AML-193 (cell line): ENCODE results near the gene CNGA2.
"Not testable (repeated sequence)": the region's sequence is repeated elsewhere in the genome, so short reads cannot be mapped to it uniquely, and the experiment has no call there.

Experiments used
- DNase-seq, 2 experiments: peaks; one replicate each; lab custom pipeline; 2025; lab: John Stamatoyannopoulos, UW

CNGA2 gene

DNA sequence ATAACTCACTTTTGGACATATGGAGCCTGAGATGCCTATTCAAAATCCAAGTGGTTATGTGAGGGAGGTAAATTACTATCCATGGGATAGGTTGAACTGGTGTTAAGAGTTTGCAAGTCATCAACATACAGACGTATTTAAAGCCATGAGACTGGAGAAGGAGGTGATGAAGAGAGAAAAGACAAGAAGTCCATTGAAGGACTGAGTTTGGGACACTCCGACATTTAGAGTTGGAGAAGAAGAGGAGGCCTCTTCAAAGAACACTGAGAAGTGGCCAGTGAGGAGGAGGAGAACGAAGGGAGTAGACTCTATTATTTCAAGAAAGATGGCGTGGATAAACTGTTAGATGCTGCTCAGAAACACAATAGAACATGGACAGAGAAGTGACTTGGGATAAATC, at the start of gene CNGA2:
Gene CNGA2 (plus strand): TSS at position 301 of the 400 bp plus-strand sequence. CDS start 3,738 bp downstream, outside the sequence.
- no peak for DNase-seq

DNA sequence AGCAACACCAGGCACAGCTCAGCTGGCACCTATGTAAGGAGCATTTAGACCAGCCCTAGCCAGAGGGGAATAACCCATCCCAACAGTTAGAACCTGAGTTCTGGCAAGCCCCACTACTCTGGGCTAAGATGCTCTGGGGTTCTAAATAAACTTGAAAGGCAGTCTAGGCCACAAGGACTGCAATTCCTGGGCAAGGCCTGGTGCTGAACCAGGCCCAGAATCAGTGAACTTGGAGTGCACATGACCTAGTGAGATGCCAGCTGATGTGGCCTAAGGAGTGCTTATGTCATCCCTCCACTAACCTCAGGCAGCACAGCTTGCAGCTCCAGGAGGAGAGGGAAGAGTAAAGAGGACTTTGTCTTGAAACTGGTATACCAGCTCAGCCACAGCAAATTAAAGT, 46.9 kb upstream of the CNGA2 start:
- DNase-seq = no peak

DNA sequence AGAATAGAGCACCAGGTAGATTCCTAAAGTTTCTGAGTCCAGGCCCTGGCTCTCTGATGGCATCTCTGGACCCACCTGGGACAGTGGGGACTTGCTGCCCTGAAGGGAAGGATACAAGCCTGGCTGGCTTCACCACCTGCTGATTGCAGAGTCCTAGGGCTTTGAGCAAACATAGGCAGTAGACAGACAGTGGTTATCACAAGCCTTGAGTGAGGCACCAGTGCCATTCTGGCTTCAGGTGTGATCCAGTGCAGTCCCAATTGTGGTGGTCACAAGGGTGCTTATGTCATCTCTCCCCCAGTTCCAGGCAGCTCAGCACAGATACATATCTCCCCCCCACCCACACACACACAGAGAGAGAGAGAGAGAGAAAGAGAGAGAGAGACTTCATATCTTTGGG, 45.9 kb upstream of the CNGA2 start:
- no peak for DNase-seq

DNA sequence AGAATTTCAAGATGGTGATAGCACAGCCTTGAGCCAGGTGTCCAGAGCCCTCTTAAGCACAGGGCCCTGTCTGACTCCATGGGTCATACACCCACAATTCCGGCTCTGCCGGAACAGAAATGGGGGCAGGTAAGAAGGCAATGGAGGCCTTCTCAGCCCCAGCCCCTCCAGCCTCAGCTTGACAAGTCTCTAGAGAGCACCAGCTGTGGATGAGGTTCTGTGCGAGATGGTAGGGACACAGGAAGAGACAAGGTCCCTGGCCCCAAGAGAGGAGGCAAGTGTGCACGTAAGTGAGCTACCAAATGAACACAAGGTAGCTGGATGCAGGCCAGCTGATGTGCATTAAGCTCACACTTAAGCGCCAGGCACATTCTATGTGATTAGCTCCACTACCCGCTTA, 41.7 kb upstream of the CNGA2 start:
- no peak for DNase-seq

DNA sequence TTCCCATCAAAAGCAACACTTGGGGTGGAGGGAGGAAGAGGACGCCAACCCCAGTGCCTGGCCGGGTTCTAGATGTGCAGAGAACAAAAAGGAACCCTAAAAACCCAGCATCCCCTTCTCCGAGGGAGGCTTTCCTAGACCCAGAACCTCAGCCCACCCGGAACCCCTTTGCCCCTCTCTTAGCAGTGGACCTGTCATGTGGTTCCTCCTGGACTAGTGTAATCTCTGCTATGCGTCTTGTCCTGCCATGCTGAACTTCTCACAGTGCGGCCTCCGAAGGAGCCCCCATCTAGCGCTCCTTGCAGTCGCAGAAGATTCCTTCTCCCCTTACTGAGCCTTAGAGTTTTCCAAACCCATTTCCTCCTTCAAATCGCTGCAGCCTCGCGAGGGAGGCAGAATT, 40.4 kb upstream of the CNGA2 start:
- no peak for DNase-seq

DNA sequence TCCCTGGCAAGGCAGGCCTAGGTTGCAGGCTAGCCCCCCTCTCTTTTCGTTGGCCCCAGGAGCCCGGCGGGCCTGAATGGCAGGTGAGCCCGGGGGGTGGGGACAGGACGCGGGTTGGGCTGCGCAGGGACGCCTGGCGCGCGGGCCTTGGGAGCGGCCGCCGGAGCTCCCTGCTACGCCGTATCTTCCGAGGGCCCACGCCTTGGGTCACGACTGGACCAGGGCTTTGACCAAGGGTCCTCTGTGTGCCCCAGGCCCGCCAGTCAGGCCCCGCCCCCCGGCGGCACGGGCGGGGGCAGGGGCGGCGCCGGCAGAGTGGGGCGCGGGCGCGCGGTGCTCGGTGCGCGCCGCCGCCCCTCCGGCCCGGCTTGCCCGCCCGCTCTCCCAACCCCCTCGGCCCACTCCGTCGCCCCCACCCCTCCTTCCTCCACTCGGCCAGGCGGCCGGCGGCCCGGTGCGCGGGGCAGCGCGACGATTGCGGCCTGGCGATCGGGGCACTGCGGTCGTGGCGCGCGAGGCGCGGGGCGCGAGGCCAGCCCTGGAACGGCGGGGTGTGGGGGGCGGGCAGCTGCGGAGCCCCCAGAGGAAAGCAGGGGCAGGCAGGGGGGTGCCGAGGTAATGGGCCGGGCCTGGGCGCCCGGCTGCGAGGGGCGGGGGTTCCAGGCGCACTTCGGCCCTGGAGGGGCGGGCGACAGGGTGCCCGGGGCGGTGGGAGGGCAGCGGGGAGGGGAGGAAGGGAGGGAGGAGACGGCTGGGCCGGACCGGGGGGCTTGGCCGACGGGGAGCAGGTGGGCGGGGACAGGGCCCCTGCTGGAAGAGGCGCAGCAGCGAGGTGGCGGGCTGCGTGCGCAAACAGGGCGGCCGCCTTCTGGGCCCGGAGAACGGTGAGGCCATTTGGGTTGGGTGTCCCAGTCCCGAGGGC, 39.6 kb upstream of the CNGA2 start, which contains the start of gene PRRG3:
Gene PRRG3 (plus strand): TSS at position 798 of the 922 bp plus-strand sequence. CDS start 3,357 bp downstream, outside the sequence.
- DNase-seq = no peak

DNA sequence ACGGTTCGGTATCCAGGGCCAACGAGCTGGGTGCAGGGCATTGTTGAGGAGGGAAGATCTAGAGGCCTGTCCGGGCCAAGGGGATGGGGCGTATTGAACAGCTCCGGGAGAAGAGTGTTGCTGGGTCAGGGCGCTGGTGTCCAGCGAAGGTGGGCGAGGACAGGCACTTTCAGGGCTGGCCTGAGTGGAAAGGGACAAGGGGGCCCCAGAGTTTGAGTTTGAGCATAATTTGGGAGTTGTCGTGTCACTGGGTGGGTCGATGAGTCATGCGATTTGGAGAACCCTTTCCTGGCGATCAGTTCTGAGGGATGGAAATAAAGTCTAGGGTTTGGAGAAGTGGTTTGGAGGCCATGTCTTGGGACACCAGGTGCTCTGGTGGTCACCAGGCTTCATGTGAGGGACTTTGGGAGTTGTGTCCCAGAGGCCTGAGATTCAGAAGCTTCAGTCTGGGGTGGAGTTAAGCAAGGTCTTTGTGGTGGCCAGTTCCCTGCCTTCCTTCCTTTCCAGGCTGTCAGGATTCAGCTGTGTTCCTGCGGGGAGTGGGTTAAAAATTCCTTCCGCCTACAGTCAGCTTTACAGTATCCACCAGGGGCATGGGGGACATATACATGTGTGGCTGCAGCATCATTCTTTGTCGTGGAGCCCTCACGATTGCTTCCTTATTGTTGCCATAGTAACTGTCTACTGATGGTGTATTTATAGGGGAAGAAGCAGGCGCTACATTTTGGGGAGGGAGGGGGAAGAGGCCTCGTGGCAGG, 38.8 kb upstream of the CNGA2 start:
- DNase-seq = no peak

DNA sequence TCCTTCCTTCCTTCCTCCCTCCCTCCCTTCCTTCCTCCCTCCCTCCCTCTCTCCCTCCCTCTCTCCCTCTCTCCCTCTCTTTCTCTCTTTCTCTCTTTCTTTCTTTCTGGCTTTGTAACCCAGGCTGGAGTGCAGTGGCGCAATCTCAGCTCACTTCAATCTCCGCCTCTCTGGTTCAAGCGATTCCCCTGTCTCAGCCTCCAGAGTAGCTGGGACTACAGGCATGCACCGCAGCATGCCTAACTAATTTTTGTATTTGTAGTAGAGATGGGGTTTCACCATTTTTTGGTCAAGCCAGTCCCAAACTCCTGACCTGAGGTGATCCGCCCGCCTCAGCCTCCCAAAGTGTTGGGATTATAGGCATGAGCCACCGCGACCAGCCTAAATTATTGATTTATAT, 37.5 kb upstream of the CNGA2 start:
- DNase-seq = not testable (repeated sequence)

DNA sequence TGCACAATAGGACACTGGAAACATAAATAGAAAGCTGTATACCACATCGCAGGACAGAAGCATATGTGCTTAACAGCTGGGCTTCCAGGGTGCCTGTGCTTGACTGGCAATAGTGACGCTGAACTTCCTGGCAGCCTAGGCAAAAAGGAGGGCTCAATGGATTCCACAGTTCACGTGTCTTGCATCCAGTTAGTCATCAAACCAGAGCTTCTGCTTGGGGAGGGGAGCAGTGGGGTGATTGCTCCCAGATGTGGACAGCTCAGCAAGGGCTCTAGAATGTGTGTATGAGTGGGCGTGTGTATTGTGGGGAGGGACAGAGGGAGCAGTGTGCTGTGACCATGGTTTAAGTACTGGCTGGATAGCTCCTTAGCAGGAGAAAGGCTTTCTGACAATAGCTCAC, 37.0 kb upstream of the CNGA2 start:
- no peak for DNase-seq

DNA sequence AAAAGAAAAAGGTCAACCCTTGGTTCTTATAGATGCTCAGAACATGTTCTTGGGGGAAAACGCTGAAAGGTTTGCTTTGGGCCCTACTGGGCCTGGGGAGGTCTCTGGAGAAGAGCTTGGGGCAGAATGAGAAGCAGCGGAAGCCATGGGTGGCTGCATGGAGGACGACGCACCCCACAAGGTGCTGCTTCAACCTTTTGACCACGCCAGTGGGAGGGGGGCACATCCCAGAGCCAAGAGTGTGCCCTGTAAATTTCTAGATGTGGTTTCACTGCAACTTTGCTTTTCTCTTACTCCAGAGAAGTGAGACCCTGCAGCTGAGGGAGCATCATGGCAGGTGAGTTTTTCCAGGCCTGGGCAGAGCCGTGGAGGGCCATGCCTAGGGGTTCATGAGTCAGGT, 36.1 kb upstream of the CNGA2 start:
- DNase-seq = no peak

DNA sequence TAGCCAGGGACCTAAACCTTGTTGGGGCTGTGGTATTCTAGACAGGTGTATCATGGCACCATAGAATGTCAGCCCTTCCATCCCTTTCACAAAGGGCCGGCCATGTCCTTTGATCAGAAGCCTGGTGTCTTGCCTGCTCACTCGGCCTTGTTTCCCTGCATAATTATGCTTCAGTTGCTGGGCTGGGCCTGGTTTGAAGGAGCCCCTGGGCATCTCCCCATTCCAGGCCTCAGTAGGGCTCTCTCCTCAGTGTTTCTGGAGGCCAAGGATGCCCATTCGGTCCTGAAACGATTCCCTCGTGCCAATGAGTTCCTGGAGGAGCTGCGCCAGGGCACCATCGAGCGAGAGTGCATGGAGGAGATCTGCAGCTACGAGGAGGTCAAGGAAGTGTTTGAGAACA, 34.8 kb upstream of the CNGA2 start:
- DNase-seq = no peak

DNA sequence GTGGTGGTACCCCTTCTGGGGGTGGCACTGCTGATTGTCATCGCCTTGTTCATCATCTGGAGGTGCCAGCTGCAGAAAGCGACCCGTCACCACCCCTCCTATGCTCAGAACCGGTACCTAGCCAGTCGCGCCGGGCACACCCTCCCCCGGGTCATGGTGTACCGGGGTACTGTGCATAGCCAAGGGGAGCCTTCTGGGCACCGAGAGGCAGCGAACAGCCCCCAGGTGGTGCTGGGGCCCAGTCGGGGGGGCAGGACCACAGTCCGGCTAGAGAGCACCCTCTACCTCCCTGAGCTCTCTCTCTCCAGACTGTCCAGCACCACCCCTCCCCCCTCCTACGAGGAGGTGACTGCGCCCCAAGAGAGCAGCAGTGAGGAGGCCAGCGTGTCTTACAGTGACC, 34.0 kb upstream of the CNGA2 start:
- no peak for DNase-seq

DNA sequence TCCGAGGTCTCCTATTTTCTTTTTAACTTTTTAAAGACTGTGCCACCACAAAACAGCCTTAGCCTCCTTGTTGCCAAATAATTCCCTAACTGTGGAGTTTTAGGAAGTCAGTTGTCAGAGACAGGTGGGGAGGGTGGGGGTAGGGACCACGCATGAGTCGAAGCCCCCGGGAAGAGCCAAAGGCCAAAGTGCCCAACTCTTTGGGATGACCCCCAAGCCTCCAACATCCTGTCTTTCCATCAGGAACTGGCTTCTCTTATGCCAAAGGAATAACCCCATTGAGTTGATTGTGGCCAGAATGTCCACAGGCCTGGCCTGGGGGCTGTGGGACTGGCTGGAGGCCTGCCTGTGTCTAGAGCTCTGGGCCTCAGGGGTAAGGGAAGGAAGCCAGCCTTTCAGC, 33.5 kb upstream of the CNGA2 start:
- DNase-seq = no peak

DNA sequence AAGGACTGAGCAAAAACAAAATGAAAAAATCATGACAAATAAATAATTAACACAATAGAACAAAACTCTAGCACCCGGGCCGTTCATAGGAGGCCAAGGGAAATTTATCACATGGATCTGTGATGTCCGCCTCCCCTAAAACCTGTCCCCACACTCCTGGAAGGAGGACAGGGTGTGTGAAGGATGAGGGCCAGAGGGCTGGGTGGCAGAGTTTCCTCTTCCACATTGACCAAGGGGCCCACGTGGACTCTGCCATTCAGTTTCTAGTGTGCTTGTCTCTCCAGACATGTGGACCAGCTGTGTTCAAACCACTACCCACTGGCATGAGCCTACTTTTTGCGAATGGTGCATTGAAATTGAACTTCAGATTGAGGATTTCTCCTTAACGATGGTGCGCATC, 33.0 kb upstream of the CNGA2 start:
- no peak for DNase-seq

DNA sequence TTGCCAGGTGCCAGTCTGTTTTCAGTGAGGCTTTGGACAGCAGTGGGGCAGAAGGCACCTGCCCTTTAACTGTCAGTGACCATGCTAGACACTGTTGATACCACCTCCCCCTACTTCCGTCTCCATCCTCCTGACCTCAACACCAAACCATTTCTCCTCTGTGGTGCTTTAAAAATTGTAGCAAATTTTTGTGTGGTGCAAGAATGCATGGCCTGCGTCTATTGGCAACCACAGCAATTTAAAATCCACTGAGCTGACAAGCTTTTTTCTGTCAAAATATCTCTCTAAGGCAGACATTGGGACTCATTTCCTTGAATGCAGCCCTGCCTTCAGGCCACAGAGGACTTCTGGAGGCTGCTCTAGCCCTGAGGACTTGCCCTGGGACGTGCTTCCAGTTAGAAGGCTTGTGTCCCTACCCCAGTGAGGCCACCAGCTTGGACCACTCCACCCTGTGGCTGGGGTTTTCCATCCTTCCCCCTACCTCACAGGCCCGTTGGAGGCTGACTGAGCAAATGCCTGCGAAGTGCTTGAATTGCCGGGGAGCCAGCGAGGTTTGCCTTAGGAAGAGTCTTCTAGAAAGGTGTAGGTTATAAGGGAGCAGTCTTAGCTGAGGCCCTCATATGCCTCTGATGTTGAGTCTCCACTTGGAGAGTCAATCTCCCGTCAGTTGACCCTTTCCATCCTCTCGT, 32.4 kb upstream of the CNGA2 start:
- DNase-seq = no peak

DNA sequence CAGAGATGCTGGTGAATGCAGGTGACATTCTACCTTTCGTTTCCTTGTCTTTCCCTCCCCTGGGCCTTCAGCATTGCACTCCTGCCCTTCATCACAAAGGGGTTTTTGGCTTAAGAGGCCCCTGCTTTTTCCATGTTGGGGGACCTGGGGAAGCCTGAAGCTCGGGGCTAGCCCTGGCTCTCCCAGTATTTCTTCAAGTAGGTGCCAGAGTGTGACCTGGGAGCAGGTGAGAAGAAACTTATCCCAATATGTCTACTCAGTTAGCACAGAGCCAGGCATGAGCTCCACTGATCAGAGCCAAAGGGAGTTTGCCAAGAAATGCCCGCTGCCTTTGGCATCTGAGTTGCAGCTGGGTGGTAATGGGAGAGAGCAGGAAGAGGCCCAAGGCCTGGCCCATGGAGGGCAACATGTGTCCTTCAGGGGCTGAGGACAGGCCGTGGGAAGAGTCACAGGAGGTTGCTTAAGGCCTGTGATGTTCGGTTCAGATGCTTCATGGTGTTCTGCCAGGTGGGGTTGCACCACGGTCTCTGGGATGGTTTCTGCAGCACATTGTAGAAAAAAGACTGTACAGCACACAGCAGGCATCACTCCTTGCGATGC, 31.7 kb upstream of the CNGA2 start:
- no peak for DNase-seq

DNA sequence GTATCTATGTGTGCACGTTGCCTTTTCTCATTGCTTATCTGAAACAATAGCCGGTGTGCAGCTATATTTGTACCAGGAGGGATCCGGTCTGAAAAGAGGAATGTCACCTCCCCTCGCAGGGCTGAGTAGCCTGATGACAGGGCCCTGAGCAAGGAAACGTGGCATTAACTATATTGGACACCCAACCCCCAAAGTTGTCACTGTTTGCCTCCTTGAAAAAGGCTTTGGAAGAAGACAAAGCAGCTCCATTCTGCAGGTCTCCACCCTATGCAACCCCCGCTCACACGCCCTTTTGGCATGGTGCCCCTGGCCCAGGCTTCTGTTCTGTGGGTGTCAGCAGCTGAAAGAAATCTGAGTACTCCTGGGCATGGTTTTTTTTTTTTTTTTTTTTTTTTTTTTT, 31.1 kb upstream of the CNGA2 start:
- no peak for DNase-seq

DNA sequence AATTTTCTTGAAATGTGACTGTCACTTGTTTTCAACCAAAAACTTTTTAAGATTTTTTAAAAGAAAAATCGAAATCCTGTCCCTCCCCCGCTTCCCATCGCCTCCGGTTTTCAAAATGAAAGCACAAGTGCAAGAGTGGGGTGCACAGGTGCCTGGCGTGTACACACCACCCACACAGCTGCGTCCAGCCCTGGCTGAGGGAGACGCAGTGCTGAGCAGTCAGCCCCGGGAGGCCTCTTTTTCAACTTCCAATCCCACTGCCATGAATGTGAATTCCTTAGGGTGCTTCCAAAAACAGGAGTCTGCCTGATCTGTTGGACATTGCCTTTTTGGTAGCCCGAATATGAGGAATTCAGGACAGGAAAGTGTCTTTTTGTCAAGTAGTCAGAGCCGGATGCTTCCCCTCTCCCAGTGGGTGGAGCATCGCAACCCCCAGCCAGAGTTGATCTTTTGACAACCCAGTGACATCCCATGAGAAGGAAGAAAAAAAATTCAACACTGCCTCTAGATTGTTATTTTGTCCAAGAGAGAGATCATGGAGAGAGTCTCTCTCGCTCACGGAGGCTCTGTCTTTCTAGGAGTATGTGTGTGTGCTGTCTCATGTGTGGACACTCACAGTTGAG, 30.4 kb upstream of the CNGA2 start:
- DNase-seq = no peak

DNA sequence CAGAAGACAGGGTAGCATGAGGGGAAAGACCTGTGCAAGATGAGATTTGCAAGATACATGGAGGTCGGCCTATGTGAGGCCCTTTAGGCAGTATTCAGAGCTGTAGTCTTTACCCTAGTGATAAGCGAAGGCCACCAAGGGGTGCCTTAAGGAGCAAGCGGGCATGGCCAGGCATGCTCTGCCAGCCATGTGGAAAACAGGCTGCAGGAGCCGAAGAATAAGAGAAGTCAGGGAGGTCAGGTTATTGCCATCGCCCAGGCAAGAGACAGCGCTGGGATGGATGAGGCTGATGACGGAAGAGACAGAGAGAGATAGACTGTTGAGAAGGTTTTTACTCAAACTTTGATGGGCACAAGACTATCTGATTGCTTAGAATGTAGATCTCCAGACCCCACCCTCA, 25.7 kb upstream of the CNGA2 start:
- DNase-seq = no peak

DNA sequence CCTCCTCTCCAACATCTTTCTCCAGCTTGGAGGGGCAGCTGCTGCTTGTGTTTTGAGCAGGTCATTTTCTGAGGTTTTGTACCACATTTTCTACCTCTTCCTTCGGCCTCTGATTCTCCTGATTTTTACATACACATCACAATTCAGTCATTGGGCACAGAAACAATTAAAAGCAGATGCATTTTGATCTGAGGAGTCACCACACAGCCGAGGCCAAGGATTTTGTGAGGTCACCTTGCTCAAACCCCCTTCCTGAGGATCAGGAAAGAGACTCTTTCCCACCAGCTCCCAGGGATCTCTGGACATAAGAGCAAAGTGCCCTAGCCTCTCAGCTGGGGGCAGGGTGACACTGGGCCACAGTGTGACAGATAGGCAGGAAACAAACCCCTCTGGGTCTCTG, 24.1 kb upstream of the CNGA2 start:
- DNase-seq = no peak

DNA sequence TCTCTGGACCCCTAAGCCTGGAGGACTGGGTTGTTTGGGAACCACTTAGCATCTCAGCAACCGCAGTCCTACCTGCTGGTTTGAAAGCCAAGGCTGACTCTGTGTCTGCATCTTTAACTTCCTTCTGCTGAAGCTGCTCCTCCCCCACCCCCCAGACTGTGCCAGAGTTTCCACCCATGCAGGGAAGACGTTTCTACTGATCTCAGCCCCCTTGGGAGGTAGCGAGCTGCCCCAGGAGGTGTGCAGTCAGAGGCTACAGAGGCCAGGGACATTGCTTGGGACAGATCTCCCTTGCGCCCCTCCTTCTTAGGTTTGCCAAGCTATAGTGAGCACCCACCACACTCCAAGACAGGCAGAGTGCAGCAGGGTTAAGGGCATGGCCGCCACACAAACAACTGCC, 23.4 kb upstream of the CNGA2 start:
- no peak for DNase-seq

DNA sequence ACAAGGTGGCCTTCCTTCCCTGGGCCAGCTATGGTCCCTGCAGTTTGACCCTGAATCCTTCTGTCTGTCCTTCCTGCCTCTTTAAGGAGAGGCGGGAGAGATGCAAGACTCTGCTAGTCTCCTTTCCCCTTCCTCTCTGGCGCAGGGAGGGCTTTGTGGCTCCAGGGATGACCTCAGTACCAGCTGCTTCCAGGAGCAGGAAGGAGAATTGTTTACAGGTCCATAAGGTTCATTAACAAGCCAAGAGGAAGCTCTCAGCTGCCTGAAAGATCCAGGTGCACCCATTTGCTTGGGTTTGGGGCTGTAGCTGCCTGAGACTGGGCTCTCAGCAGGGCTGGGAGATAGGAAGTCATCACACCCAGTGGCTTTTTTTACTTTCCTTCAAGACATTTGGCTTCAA, 22.8 kb upstream of the CNGA2 start:
- DNase-seq = no peak
